ENCODE results near the gene LPIN1.

DNA sequence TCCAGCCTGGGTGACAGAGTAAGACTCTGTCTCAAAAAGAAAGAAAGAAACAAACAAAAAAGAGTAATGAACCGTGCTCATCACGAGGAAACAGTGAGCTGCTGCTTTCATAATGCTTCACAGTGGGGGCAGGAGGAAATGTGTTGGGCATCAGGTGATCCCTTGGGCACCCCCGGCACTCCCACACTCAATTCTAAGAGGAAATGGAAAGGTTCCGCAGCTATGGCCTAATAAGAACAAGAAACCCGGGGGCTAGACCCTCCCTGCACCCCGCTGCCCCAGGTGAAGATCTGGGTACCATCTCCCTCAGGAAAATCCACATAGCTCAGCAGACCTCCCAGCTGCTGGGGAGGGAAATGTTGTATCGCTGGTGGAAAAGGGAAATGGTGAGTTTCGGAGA lies 118.9 kb downstream of the LPIN1 start:
- no peak for TF ChIP-seq EZH2phosphoT487 (IDR thresholded peaks at IDR 0.05; ENCODE audit: low read depth, severe bottlenecking, unreplicated experiment)
- TF ChIP-seq, protein P1, sequence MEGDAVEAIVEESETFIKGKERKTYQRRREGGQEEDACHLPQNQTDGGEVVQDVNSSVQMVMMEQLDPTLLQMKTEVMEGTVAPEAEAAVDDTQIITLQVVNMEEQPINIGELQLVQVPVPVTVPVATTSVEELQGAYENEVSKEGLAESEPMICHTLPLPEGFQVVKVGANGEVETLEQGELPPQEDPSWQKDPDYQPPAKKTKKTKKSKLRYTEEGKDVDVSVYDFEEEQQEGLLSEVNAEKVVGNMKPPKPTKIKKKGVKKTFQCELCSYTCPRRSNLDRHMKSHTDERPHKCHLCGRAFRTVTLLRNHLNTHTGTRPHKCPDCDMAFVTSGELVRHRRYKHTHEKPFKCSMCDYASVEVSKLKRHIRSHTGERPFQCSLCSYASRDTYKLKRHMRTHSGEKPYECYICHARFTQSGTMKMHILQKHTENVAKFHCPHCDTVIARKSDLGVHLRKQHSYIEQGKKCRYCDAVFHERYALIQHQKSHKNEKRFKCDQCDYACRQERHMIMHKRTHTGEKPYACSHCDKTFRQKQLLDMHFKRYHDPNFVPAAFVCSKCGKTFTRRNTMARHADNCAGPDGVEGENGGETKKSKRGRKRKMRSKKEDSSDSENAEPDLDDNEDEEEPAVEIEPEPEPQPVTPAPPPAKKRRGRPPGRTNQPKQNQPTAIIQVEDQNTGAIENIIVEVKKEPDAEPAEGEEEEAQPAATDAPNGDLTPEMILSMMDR (IDR thresholded peaks at IDR 0.05; ENCODE audit: poor library complexity): no peak
